GM18907 (cell line): ENCODE data around the gene FASN.

Experiments used
- ATAC-seq: cut with Tn5 transposase; IDR thresholded peaks from one replicate; pipeline ENCODE4 v1.9.1; 2021; ENCODE audit warnings: mild to moderate bottlenecking, moderate library complexity; ENCODE audit not compliant: unreplicated experiment

The FASN gene

DNA sequence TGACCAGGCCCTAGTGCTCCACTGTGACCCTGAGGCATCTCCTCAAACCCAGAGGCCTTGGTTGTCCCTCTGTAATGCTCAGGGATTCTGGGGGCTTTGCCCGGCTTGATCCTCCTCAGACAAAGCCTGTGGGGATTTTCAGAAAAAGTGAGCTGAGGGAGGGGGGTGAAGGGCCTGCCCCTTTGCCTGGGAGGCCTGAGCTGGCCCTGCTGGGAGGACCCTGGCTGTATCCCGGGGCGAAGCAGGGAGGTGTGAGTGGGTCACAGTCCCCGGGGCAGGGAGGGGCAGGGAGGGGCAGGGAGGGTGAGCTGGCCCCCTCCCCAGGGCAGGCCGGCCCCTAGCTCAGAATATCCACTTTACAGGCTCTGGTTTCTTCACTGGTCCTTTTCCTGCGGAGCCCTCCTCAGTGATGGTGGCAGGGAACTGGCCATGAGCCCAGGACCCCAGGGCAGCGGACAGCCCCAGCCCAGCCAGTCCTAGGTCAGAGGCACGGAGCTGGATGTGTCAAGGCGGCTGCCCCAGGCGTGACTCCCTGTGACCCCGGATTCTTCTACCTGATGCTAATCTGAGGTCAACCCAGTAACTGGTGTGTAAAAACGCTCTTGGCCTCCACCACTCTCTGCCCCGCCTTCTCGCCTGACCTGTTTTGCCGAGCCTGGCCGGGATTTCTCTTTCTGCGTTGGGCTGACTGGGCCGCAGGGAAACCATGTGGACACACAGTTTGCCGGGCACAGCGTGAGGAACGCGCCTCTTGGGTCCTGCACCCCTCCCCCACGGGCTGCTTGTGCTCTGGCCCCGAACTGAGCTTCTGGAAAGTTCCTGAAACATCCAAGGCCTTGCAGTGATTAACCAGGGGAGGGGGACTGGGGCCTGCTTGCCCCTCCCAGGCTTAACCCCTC, 5.8 kb upstream of the FASN start:
- no peak for ATAC-seq

DNA sequence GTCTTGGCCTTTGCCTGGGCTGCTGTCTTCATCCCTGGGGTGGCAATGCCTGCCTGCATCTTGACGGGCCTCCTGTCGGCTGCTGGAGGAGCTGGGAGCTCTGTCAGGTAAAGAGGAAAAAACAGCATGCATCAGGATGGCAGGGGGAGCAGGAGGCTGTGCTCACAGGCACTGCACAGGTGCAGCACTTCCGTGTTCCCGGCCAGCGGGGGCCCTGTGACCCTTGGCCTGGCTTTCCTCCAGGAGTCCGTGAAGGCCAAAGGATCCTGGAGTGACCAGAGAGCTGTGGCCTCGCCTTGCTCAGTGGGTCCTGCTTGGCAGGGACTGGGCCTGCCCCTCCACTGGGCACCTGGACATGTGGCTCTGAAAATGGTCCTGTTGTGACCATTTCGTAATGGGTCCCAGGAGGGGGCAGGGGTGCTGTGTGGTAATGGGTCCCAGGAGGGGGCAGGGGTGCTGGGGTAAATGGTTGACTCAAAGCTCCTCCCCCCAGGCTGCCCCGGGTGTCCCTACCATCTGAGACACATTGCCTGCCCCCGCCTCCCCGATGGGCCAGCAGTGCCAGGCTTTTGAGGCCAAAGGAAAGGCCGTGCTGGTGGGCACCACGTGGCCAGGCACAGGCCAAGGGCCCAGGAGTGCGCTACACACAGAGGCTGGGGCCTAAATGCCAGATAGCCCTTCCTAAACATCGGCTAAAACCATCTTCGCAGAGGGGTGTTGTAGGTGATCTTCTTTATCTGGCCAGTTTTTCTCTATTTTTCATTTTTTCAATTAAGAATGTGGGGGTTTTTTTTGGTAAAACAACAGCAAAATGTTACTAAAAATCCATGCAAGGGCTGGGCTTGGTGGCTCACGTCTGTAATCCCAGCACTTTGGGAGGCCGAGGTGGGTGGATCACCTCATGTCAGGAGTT, 4.0 kb upstream of the FASN start:
- no peak for ATAC-seq

DNA sequence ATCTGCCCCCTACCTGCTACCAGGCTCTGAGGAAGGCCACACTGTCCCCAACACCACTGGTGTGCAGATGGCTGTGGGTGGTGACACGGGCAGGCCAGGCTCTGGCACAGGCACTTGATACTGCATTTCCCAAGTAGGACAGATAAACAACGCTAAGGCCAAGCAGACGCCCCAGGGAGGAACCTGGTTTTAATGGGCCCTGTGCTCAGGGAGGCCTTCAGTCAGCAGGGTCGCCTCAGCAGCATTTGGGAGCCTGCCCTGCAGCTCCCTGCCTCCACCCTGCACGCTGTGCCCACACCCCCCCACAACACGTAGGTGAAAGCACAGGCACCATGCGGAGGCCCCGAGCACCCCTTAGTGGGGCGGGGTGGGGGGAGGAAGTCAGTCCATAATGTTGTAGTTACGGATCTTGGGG, 3.3 kb upstream of the FASN start:
- ATAC-seq = no peak

DNA sequence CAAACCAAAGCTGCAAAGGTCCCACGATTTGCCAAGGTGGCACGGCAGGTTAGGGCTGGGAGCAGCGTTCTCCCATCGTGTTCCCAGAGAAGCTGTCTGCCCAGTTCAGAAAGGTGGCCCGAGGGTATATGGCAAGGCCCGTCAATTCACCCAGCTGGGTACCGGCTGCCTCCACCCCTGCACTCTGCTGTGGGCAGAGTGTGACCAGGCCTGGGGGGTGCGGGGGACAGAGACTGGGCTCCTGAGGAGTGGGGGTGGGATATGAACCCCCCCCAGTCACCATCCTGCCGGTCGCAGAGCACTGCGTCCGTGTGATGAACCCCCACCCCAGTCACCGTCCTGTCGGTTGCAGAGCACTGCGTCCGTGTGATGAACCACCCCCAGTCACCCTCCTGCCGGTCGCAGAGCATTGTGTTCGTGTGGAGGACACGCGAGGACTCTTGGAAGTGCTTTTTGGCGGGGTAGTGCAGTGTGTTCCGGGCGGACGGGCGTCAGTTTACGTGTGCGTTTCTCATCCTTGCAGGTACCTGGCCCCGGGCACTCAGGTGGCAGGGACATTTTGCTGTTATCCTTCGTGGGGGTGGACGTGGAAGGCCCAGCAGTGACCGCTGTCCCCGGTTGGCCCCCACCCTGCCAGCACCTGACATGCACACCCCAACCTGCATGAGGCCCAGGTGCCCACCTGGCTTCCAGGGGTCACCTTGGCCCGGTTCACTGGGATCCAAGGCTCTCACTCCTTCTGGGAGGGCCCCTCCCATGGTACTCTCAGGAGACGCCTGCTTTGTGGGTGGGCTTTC, 2.7 kb upstream of the FASN start:
- ATAC-seq = no peak

DNA sequence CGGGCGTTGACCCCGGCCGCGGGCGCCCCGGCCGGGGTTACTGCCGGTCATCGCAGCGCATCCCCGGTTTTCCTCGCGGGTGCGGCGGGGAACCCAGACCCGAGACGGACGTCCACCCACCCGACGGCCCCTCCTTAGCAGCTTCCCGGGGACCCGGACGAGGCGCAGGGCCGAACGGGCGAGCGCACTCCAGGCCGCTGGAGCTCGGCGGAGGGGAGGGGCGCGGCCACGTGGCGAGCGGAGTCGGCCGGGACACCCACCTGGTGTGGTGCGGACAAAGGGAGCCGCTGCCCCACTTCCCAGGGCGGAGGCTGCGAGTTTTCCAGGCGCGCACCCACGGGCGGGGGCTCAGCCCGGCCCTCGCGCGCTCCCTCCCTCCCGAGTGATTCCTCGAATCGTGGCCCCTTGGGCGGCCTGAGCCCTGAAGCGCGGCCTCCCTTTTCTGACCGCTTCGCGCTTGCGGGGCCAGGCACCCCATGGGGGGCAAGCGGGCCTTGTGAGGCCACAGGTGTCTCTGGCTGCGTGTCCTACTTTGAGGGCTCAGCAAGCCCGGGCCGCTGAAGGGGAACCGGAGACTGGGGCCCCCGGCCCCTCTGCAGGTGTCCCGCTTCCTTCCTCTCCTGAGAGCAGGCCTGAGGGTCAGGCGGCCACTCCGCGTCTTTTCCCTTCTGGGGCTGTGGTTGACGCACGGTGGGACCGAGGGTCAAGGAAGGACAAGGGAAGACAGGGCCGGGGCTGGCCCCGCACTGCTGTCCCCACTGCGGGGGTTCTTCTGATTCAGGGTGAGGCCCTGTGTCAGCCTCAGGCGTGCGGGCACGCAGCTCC, 1.1 kb upstream of the FASN start:
- ATAC-seq = peak; percentile 12

DNA sequence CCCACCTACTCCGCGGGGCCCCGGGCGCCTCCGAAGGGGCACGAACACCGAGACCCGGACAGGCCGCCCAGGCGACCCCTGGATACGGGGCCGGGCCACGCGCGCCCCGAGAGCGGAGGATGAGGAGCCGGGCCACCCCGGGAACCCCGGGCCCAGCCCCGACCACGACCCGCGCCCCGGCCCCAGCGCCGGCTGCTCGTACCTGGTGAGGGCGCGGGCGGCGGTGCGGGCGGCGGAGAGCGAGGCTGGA, 192 bp downstream of the FASN start:
- ATAC-seq = no peak

DNA sequence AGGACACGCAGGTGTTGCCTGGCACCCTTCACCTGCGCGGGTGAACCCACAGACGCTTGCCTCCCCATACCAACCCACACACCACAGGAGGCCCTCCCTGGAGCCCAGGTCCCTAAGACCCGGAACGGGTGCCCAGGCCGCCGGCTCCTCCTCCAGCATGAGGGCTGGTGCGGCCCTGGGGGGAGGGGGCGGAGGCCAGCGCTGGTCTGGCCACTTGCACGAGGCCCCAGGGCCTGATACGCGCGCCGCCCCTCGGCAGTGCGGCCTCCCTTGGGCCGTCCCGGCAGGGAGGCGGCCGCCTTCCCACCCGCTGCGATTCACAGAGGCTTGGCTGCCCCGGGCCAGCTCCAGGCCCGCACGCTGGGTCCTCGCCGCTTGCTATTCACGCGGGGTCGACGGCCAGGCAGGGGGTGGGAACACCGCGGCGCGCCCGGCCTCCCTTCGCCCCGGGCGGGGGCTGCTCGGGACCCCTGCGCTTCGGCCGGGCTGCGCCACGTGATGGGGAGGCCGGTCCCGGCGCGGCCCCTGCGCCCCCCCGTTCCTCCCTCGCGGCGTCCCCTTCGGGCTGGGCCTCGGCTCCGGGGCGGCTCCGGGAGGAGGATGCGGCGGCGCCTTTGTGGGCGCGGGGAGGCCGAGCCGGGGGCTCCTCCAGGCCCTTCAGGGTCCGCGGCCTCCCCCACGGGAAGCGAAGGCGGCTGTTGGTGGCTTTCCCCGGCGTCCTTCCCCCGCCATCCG, 685 bp downstream of the FASN start:
- peak; percentile 5 for ATAC-seq

DNA sequence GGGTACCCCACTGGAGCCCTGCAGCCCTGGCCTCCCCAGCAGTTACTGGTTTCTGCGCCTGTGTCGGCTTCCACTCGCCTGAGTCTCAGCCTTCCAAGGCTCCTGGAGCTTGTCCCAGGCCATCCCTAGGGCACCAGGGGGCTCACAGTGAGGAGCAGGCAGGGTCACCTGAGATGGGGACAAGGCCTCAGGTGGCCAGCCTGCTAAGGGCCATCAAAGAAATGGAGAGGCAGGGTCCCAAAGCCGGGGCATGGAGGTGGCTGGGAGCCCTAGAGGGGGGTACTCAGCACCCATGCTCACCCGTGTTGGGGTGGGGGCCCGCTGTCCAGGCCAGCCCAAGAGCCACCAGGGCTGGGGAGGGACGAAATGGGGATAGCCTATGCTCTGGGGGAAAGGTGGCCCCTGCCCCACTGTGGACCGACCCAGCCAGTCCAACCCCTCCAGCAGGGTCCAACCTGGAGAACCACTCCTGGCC, 1.3 kb downstream of the FASN start:
- ATAC-seq = no peak

DNA sequence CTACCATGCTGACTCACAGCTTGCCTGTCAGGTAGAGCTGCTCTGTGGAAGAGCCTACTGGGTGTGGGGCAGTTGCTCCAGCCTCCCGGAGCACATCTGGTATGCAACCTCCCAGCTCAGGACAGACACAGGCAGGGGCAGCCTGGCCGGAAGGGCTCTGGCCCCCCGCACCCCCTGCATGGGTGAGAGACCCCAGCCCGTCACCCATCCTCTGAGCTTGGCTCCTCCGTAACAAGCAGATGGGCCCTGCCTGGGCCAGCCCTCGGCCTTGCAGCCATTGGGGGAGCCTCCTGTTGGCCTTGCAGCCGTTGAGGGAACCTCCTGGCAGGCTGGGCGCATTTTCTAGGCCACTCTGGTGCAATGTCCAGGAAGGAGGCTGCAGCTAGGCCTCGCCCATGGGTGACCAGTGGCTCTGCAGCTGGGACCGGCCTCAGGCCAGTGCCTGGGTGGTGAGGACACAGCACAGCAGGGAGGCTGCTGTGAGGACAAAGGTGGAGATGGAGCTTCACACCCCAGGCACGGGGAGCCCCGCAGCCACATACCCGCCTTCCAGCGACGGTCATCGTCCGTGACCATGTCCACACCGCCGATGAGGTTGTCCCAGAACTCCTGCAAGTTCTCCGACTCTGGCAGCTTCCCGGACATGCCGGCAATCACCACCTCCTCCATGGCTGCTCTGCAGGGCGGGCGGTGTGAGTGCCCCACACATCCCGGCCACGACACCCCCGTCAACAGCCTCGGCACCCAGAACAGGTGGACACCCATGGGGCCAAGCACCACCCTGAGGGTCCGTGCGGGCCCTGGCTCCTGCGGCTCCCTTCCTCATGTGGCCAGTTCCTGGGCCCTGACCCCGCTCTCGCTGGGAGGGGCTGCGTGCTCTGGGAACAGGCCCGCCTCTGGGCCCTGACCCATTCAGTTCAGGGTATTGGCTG, 2.0 kb downstream of the FASN start:
- ATAC-seq = no peak

DNA sequence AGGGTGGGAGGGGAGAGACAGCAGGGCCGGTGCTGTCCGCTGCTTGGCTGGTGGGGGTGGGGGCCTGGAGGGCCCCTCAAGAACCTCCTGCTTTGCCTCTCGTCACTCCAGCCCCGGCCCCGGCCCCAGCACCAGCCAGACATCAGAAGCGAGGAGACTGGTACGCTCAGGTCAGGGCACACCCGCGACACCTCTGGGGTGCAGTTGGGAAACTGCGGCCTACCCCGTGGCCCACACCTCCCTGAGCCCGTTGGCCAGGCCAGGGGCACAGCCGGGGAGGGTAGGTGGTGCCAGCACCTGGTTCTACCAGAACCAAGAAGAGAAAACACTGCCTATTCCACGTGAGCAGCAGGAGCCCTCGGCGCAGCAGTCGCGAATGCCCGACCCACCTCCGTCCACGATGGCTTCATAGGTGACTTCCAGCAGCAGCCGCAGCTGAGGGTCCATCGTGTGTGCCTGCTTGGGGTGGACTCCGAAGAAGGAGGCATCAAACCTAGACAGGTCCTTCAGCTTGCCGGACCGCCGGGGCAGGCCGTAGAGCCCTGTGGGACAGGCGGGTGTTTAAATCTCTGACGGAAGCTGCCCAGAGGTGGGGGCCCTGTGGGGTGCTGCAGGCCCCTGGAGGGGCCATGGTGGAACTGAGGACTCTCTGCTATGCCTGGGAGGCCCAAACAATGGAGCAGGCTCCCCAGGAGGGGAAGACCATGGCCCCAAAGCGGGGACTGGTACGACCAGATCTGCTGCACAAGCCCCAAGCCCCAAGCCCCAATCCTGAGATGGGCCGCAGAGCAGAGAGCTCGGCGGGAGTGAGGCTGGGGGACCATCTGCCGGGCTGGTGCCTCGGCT, 2.9 kb downstream of the FASN start:
- no peak for ATAC-seq

DNA sequence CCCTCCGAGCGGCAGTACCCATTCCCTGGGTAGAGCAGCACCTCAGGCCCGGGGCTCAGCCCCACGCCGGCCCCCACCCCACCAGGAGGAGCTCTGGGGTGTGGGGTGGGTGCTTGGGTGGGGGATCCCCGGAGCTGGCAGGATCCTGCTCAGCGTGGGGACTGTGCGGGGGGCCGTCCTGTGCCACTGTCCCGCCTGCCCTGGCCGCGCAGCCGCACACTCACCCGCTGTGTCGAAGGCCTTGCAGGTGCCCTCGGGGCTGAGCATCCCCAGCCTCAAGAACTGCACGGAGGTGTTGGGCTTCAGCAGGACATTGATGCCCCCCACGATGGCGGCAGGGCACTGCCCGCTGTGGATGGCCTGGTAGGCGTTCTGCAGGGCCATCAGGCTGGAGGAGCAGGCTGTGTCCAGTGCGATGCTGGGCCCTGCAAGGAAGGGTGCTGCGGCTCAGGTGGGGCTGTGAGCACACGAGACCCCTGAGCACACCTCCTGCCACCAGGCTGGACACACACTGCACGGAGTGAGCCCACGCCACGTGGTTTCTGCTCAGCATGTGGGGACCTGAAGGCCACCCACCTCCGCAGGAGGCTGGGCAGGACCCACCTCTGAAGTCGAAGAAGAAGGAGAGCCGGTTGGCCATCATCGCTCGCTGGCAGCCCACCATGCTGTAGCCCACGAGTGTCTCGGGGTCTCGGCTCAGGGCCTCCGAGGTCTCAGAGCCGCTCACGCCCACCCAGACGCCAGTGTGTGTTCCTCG, 4.9 kb downstream of the FASN start:
- no peak for ATAC-seq

DNA sequence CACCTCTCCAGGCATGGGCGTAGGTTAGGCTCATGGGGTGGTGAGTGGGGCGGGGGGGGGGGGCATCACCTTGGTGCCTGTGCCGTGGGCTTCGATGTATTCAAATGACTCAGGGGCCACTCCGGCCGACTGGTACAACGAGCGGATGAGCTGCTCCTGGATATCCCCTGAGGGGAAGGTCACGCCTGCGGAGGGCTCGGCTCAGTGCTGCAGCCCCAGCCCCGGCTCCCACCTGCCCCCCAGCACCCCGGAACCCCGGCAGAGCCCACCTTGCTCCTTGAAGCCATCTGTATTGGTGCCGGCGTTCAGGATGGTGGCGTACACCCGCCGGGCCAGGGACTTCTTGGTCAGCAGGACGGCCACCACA, 5.4 kb downstream of the FASN start:
- ATAC-seq = no peak

DNA sequence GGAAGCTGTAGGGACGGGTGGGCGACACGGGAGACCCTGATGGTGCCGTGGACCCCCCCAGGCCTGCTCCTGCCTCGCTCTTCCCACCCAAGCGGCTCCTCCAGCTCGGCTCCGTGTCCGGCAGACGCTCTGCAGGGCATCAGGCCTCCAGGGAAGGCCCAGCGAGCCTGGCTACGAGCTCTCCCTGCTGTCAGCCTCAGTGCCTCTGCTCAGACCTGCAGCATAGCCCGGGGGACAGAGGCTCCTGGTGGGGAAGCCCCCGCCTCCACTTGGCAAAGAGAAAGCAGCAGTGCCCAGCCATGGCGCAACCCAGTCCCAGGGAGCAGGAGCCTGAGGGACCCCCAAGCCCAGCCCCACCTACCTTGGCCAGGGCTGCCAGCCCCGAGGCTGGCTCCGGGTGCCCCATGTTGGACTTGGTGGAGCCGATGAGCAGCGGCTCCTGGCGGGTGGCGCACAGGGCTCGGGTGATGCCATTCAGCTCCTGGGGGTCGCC, 5.9 kb downstream of the FASN start:
- no peak for ATAC-seq

DNA sequence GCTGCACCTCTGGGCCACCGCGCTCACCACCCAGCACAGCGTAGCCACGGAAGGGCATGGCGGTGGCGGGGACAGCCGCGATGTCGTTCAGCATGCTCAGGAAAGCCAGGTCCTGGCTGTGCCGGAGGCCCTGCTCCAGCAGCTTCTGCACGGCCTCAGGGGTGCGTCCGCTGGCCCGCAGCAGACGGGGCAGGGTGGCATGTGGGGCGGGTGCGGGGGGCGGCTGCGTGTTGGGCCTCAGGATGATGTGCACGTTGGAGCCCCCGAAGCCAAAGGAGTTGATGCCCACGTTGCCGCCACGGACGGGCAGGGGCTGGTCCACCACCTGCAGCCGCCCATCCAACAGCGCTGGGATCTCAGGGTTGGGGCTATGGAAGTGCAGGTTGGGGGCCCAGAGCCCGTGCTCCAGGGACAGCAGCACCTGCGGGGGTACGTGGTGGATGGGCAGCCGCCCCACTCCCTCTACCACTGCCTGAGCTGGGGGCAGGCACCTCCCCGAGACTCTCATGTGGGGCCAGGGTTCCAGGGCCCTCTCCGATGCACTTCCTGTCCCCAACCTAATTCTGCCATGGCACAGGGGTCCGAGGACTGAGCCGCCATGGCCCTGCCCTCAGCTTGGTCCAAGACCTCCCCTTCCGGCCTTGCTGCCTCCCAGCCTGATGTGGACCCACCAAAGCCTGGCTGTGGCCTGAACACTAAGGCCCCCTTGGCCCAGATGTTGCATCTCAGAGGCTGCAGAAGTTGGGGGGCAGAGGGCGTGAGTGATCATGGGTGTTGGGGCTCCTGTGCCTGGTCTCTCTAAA, 6.6 kb downstream of the FASN start:
- no peak for ATAC-seq

DNA sequence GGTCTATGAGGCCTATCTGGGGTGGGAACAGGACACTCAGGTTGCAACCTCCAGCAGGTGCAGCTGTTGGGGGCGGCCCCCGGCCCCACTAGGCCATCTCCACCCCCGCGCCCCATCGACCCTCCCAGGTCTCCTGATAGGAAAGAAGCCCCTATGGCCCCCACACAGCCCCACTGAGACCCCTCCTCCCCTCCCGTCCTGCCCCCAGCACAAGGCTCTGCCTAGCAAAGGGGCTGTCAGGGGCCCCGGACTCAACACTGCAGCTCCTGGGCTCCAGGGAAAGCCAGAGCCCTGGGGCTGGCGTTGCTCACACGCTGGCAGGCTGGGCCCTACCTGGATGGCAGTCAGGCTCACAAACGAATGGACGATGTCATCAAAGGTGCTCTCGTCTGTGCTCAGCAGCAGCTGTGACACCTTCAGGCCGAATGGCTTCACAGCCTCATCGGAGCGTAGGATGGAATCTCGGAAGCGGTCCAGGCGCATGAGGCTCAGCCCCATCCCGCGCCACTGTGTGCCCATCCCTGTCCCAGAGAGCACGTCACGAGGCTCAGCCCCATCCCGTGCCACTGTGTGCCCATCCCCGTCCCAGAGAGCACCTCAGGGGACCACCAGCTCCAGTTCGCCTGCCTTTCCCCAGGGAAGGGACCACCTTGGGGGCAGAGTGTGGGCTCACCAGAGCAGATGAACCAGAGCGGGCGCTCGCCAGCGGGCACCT, 7.3 kb downstream of the FASN start:
- no peak for ATAC-seq
